Heart left ventricle (tissue), 16 donors: Measurements from ENCODE around the gene PELO. TPM values are rescaled to one million over a fixed set of nuclear protein-coding genes. Genes with fewer than 3 reads are reported as not detected.

Experiments used
- ATAC-seq, 4 donors: fragments of 200-7000 bp; cut with Tn5 transposase; one replicate each; pipeline ENCODE4 v1.9.1; 2020 to 2022; ENCODE audit warnings: moderate library complexity in 4 of 4, mild to moderate bottlenecking in 3 of 4, moderate number of reproducible peaks in 1 of 4
- DNase-seq, 5 donors: peaks; one replicate each; pipeline ENCODE4 v3.0.0-alpha.2; 2020
- H3K27ac ChIP-seq, 12 donors: fragments of 200-600 bp; sonication (generic) in 4 of 12; one replicate each; pipeline versions ENCODE4 v1.5.0 to v1.8.0; 2016 to 2022; ENCODE audit warnings: mild to moderate bottlenecking in 2 of 12
- H3K27me3 ChIP-seq, 9 donors: fragments of 200-600 bp; sonication (generic) in 2 of 9; one replicate each; pipeline versions ENCODE4 v1.5.1 to v1.8.0; 2016 to 2022; ENCODE audit warnings: mild to moderate bottlenecking in 3 of 9
- H3K36me3 ChIP-seq, 9 donors: fragments of 200-600 bp; sonication (generic) in 2 of 9; one replicate each; pipeline versions ENCODE4 v1.5.0 to v1.8.0; 2018 to 2022; ENCODE audit warnings: mild to moderate bottlenecking in 2 of 9
- H3K4me1 ChIP-seq, 12 donors: fragments of 200-600 bp; sonication (generic) in 4 of 12; one replicate each; pipeline versions ENCODE4 v1.5.0 to v1.8.0; 2016 to 2022; ENCODE audit warnings: mild to moderate bottlenecking in 3 of 12
- H3K4me3 ChIP-seq, 12 donors: fragments of 200-600 bp; sonication (generic) in 4 of 12; one replicate each; pipeline versions ENCODE4 v1.5.0 to v1.8.0; 2017 to 2022; ENCODE audit warnings: mild to moderate bottlenecking in 9 of 12, moderate library complexity in 4 of 12
- H3K9me3 ChIP-seq, 12 donors: fragments of 200-600 bp; sonication (generic) in 4 of 12; one replicate each; pipeline versions ENCODE4 v1.5.0 to v1.8.0; 2016 to 2022; ENCODE audit warnings: mild to moderate bottlenecking in 1 of 12
- CTCF ChIP-seq, 12 donors: fragments of 200-600 bp; sonication (generic) in 4 of 12; IDR thresholded peaks; one replicate each; pipeline versions ENCODE4 v1.5.0 to v1.8.0; 2018 to 2022; ENCODE audit warnings: antibody characterized with exemption in 12 of 12, mild to moderate bottlenecking in 5 of 12
- POLR2A ChIP-seq, 2 donors: fragments of 450-650 bp; IDR thresholded peaks; one replicate each; pipeline ENCODE4 v1.6.1; 2017; ENCODE audit warnings: antibody characterized with exemption in 2 of 2, mild to moderate bottlenecking in 2 of 2, moderate library complexity in 2 of 2
- WGBS, 4 donors: extraction: QIAGEN DNeasy Blood & Tissue Kit in 2 of 4; methylation state at CpG; one replicate each; pipeline versions ENCODE4 v1.1.5 to v1.1.7; 2013 to 2018; 5-methylcytosine and 5-hydroxymethylcytosine counted together
- intact Hi-C, 10 donors: fragments of 100-400 bp; cut with DNase I; formaldehyde crosslinking; loops; one replicate each; pipeline versions ENCODE4 v1.11.1 to v1.14.2; 2022
- polyA plus RNA-seq, 2 donors: library from polyadenylated mRNA; stranded (reverse); fragments of 200-250 nt; gene quantifications; one replicate each; pipeline ENCODE4 v1.2.3, GENCODE V29; 2013
- total RNA-seq, 9 donors: library from RNA; depleted of rRNA in 2 of 9; stranded (reverse); fragments of >200 nt in 2 of 9; fragmentation: NEBNext Ultra II Directional in 3 of 9; extraction: Animal tissue kit (Norgen Biotek cat#: 25700) in 3 of 9; gene quantifications; one replicate each; pipeline versions ENCODE4 v1.1.0 to v1.2.4, GENCODE V29; 2016 to 2023
- donor health status: ischemic (EF 13 %, LVEDD 7.1; RV severe dilation, severe dysfunction).
- donor health status: healthy with polysubstance abuse.
- donor health status: DM: no; HTN: yes; CAD: no.
- donor health status: DM: no; HTN: no; CAD: no.
- donor health status: ischemic (EF 25% LVEDD 6.9; RV normal size, moderate dysfunction).
- donor health status: ischemic (EF 25% LVEDD 5.7; RV mildly dilated, moderate dysfunction).
- donor health status: healthy.
- donor health status: DM: yes; HTN: yes; CAD: no.
- donor health status: ischemic (EF 35%, LVEDD 5.7; RV mildly dilated, moderate dysfunction).
- donor health status: nonischemic (EF 11% LVEDD 7.7; RV severe dilation, severe dysfunction).
- donor health status: DM: yes; HTN: yes; CAD: no.
- donor health status: PGD.
- donor health status: ischemic (EF 29% LVEDD 5.4; RV normal size, mild dysfunction).
- donor health status: nonischemic (EF 23%, LVEDD 6.1; RV moderate dilation, normal function).

The PELO gene
- total and polyA plus RNA-seq, 11 donors: 4.3 to 28.4 (median 16.8) TPM

- Histone ChIP-seq H3K4me3 (no peak overlapping the region), H3K9me3 (no peaks in the 10 kb centered on the region), H3K36me3 (peaks cover 0 to 7% (median 0%) of the 10 kb centered on the region in 9 donors), H3K27ac (peak overlapping the region in 3 of 12 donors; percentile 20 to 72 (median 52)), H3K4me1 (peaks cover 0 to 80% (median 48%) of the 10 kb centered on the region in 12 donors), H3K27me3 (no peaks in the 10 kb centered on the region)
- TF ChIP-seq POLR2A (IDR thresholded peaks at IDR 0.05): no peak
- TF ChIP-seq CTCF (IDR thresholded peaks at IDR 0.05): no peak
- ATAC-seq (no peak), DNase-seq (no peak)
- 47 to 96% (median 72%) methylated on average over 1 of the region's 1 CpG for WGBS, 4 donors
- intact Hi-C loops: no loop called here
These were observed 22.7 kb downstream of the PELO start for GRCh38 chr5:52810426-52810825.

DNA sequence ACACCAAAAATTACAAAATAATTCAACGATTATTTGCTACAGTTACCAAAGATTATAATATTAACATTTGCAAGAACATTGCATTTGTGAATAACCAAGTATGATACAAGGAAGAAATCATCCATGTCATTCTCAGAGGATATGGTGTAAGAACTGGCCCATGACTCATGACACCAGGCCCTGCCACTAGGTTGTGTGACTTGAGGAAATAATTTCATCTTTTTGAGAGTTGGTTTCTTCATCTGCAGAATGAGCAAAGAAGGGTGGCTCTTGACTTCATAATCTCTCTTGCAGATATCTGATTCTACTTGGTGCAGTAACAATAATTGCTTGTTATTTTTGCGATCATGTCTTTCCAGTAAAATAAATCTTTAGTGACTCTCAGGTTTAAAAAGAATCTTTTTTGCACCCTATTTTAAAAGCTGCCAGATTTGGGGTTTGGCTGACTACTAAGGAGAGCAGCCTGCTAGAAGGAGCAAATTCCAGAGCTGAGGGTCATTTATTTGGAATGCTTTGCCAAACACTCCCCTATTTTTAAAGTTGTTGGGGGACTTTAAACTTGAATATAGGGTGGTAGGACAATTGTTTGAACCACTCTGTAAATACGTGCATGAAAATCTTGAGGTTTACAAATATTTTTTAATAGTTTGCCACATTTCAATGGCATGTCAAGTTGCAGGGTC, 23.5 kb downstream of the PELO start:
- Histone ChIP-seq H3K36me3 (peaks cover 0 to 2% (median 0%) of the 10 kb centered on the region in 9 donors), H3K27me3 (no peaks in the 10 kb centered on the region), H3K9me3 (no peaks in the 10 kb centered on the region), H3K27ac (peak overlapping the region in 1 of 12 donors; percentile 72), H3K4me3 (no peak overlapping the region), H3K4me1 (peaks cover 0 to 80% (median 41%) of the 10 kb centered on the region in 12 donors)
- intact Hi-C loops: no loop called here
- ATAC-seq: peak in 2 of 4 donors; percentile 43 to 63
- no peak for DNase-seq
- WGBS, 4 donors: 67 to 88% (median 76%) methylated on average over 3 of the region's 3 CpGs
- no peak for TF ChIP-seq POLR2A (IDR thresholded peaks at IDR 0.05)
- TF ChIP-seq CTCF (IDR thresholded peaks at IDR 0.05): no peak

- DNase-seq (no peak), ATAC-seq (peak in 2 of 4 donors; percentile 41 to 73)
- H3K36me3 ChIP-seq: no peaks in the 10 kb centered on the region
- intact Hi-C loops: no loop called here
- H3K27me3 ChIP-seq: no peaks in the 10 kb centered on the region
- no peak for TF ChIP-seq CTCF (IDR thresholded peaks at IDR 0.05)
- no peak for TF ChIP-seq POLR2A (IDR thresholded peaks at IDR 0.05)
- H3K4me3 ChIP-seq: no peak overlapping the region
- 46 to 71% (median 62%) methylated on average over 4 of the region's 4 CpGs for WGBS, 4 donors
- H3K4me1 ChIP-seq: peaks cover 0 to 67% (median 32%) of the 10 kb centered on the region in 12 donors
- H3K9me3 ChIP-seq: no peaks in the 10 kb centered on the region
- peak overlapping the region in 10 of 12 donors; percentile 7 to 55 (median 26) for H3K27ac ChIP-seq
These were observed 26.8 kb downstream of the PELO start for GRCh38 chr5:52814352-52815148.

- H3K4me3 ChIP-seq: no peak overlapping the region
- TF ChIP-seq CTCF (IDR thresholded peaks at IDR 0.05): no peak
- TF ChIP-seq POLR2A (IDR thresholded peaks at IDR 0.05): no peak
- peaks cover 7 to 62% (median 30%) of the 10 kb centered on the region in 12 donors for H3K4me1 ChIP-seq
- no peaks in the 10 kb centered on the region for H3K9me3 ChIP-seq
- ATAC-seq: no peak
- intact Hi-C loops: no loop called here
- no peaks in the 10 kb centered on the region for H3K36me3 ChIP-seq
- H3K27ac ChIP-seq: peak overlapping the region in 2 of 12 donors; percentile 19 to 30
- WGBS, 4 donors: 85 to 95% (median 87%) methylated on average over 1 of the region's 1 CpG
- DNase-seq: no peak
- no peaks in the 10 kb centered on the region for H3K27me3 ChIP-seq
These were observed 30.1 kb downstream of the PELO start for GRCh38 chr5:52817818-52818217.
